ENCODE results near the gene BCAM. TPM values are rescaled to one million over a fixed set of nuclear protein-coding genes. Genes with fewer than 3 reads are reported as not detected.
"Not testable (repeated sequence)": the region's sequence is repeated elsewhere in the genome, so short reads cannot be mapped to it uniquely, and the experiment has no call there.

BCAM gene
- polyA plus RNA-seq, 1 donor, result 201 TPM

DNA sequence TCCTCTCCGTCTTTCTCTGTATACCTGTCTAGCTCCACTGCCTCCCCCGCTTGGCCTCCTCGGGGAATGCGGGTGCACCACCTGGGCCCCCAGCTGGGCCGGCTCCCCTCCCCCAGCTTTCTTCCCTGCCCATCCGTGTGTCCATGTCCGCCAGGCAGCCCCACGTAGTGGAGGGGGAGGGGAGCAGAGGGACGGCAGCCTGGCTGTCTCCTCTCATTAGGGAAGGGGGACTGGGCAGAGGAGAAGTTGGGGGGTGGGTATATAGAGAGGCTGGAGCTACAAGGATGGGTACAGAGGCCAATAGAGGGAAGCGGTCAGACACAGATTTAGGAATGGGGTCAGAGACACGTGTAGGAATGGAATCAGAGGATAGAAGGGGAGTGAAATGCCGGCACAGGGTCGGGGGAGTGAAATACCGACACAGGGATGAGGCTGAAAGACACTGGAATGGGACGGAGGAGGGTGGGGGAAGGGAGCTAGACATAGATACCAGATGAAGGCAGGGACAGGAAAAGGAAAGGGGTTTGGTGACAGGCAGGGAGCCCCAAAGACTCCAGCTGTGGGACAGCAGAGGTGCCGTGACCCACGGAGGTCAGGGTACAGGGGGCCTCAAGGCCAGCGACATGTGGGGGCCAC is 40.0 kb downstream of the BCAM start:
- DNase-seq (ENCODE audit: low read depth), result no peak

- no peak for DNase-seq (ENCODE audit: low read depth)
Measured at GRCh38 chr19:44850641-44851109, 41.8 kb downstream of the BCAM start.

DNA sequence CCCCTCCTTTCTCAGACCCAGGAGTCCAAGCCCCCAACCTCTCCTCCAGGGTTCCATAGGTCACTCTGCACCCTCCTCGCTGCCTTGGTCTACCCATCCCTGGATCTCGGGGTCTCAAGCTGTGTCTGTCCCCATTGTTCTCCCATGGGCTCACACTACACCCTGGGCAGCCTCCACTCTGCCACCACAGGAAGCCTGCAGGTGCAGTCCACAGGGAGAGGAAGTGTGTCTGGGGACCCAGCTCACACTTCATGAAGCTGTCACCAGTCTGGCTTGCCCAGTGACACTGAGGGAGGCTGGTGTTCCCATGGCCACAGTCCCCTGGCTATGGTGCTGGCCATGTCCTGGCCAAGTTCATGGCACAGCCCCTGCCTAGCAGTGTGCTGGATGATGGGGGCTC is 42.5 kb downstream of the BCAM start:
- DNase-seq (ENCODE audit: low read depth), result no peak

DNA sequence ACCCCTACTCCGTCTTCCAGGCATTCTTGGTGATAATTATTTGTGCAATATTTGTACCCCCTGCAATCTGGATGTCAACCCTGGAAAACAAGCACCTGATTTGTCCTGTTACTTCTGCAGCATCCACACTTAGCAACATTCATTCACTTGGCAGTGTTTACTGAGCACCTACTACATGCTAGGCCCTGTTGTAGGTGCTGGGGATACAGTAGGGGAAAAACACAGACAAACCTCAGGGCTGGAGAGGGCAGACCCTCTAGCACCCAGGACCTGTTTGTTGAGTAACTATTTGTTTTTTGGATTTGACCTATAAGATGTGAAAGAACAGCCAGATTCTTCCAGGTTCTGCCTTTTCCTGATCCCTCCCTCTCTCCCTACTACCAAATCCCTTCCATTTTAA is 46.7 kb downstream of the BCAM start:
- no peak for DNase-seq (ENCODE audit: low read depth)

DNA sequence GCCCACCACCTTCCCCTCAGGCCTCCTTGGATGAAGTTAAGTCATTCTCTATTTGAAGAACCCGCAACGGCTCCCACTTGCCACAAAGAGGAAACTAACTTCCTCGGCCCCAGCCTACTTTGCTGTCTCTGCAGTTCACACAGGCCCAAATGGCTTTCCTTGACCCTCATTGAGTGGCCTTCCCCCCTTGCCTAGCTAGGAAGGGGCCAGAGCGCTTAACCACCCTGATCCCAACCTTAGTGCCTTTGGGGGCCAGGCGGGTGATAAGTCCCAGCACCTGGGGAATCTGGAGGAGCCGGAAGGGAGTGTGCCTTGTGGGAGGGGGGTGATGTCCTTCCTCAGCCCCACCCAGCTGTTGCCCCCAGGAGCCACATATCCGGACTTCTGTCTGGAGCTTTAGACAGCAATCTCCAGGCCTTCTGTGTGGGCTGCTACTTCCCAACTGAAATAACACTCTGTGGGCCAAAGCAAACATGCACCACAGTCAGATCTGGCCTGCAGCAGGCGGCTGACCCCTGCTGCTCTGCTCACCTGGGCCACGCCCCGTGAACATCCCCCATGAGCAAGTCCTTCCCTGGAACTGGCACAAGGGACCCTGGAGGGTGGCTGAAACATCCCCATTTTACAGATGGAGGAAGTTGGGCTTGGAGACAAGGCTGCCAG is 47.6 kb downstream of the BCAM start:
- no peak for DNase-seq (ENCODE audit: low read depth)

DNA sequence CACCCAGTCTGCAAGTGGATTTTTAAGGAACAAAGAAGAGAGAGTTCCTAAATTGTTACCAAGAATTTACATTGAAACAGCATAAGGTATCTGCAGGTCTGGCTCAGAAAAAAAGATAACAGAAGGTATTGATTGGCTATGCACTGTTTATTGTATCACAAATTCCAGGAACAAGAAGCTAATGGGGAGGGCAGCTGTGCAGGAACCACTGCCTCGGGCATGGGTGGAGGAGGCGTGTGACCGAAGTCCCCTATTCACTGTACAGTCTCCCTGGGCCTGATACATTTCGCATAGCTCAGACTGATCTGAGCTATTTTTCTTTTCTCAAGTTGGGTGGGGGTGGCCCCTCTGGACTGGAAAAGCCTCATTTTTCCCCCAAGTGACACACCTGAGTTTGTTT is 48.9 kb downstream of the BCAM start:
- DNase-seq (ENCODE audit: low read depth), result no peak

- DNase-seq (ENCODE audit: low read depth), result not testable (repeated sequence)
Measured at GRCh38 chr19:44861576-44861975, 52.7 kb downstream of the BCAM start.

DNA sequence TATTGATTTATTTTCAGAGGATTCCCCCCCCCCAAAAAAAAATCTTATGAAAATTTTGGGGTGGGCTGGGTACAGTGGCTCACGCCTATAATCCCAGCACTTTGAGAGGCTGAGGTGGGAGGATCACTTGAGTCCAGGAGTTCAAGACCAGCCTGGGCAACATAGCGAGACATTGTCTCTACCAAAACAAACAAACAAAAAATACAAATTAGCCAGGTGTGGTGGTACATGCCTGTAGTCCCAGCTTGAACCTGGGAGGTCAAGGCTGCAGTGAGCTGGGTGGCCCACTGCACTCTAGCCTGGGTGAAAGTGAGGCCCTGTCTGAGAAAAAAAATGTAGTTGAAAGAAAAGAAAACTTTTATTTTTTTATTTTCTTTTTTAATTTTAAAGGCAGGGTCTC is 55.1 kb downstream of the BCAM start:
- DNase-seq (ENCODE audit: low read depth), result no peak

DNA sequence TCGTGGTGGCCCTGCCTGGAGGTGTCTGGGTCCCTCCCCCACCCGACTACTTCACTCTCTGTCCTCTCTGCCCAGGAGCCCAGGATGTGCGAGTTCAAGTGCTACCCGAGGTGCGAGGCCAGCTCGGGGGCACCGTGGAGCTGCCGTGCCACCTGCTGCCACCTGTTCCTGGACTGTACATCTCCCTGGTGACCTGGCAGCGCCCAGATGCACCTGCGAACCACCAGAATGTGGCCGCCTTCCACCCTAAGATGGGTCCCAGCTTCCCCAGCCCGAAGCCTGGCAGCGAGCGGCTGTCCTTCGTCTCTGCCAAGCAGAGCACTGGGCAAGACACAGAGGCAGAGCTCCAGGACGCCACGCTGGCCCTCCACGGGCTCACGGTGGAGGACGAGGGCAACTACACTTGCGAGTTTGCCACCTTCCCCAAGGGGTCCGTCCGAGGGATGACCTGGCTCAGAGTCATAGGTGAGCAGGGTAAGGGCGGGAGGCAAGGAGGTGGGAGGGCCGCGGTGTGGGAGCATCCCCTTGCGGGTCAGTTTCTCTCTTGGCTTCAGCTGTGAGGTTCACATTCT is 56.4 kb downstream of the BCAM start:
- no peak for DNase-seq (ENCODE audit: low read depth)

- no peak for DNase-seq (ENCODE audit: low read depth)
Measured at GRCh38 chr19:44866664-44867063, 57.8 kb downstream of the BCAM start.

DNA sequence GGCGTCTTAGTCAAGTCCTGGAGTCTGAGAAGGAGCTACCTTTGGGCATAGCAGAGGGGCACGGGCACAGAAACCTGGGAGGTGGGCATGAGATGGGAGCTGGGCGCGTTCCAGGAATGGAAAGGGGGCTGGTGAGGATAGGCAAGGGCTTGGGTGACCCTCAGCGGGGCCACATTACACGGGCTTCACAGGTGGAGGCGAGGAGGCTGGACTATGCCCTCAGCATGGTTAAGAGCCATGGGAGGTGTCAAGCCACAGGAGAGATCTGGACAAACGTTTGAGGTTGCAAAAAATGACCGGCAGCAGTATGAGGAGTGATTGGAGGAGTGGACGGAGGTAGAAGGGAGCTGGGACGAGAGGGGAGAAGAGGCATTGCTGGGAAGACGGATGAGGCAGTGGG is 58.7 kb downstream of the BCAM start:
- no peak for DNase-seq (ENCODE audit: low read depth)

GRCh38 chr19:44869733-44870470 is 61.0 kb downstream of the BCAM start:
- no peak for DNase-seq (ENCODE audit: low read depth)

Other genes with a start within 250 kb of the BCAM start
- gene IGSF23, start 195.5 kb upstream of the BCAM start, polyA plus RNA-seq (ENCODE audit: insufficient read length), result not detected
- 19.6 TPM for gene PVR, start 165.2 kb upstream of the BCAM start, polyA plus RNA-seq (ENCODE audit: insufficient read length)
- 8.0 TPM for gene CEACAM19, start 137.6 kb upstream of the BCAM start, polyA plus RNA-seq (ENCODE audit: insufficient read length)
- gene CEACAM16, start 110.0 kb upstream of the BCAM start, polyA plus RNA-seq (ENCODE audit: insufficient read length), result 0.37 TPM
- 11.6 TPM for gene BCL3, start 60.4 kb upstream of the BCAM start, polyA plus RNA-seq (ENCODE audit: insufficient read length)
- not detected for gene CBLC, start 31.2 kb upstream of the BCAM start, polyA plus RNA-seq (ENCODE audit: insufficient read length)
- 44.1 TPM for gene NECTIN2, start 37.2 kb downstream of the BCAM start, polyA plus RNA-seq (ENCODE audit: insufficient read length)
- gene TOMM40, start 82.2 kb downstream of the BCAM start, polyA plus RNA-seq (ENCODE audit: insufficient read length), result 35.1 TPM
- gene APOE, start 96.7 kb downstream of the BCAM start, polyA plus RNA-seq (ENCODE audit: insufficient read length), result 41.6 TPM
- 19.6 TPM for gene APOC1, start 105.5 kb downstream of the BCAM start, polyA plus RNA-seq (ENCODE audit: insufficient read length)
- not detected for gene APOC4, start 133.1 kb downstream of the BCAM start, polyA plus RNA-seq (ENCODE audit: insufficient read length)
- not detected for gene APOC2, start 136.9 kb downstream of the BCAM start, polyA plus RNA-seq (ENCODE audit: insufficient read length)
- 52.5 TPM for gene CLPTM1, start 146.3 kb downstream of the BCAM start, polyA plus RNA-seq (ENCODE audit: insufficient read length)
- gene RELB, start 192.4 kb downstream of the BCAM start, polyA plus RNA-seq (ENCODE audit: insufficient read length), result 4.8 TPM
- 48.8 TPM for gene CLASRP, start 229.9 kb downstream of the BCAM start, polyA plus RNA-seq (ENCODE audit: insufficient read length)